ENCODE results near the gene MACROH2A1.

MACROH2A1 gene

GRCh38 chr5:135396459-135397055 lies 2.5 kb downstream of the MACROH2A1 start:
- no peak for DNase-seq

- DNase-seq = no peak
Measured at GRCh38 chr5:135395866-135396265, 3.2 kb downstream of the MACROH2A1 start.

- DNase-seq = no peak
Measured at GRCh38 chr5:135395451-135395850, 3.6 kb downstream of the MACROH2A1 start.

GRCh38 chr5:135394095-135394494 lies 4.9 kb downstream of the MACROH2A1 start:
- no peak for DNase-seq

- no peak for DNase-seq
Measured at GRCh38 chr5:135393691-135394090, 5.3 kb downstream of the MACROH2A1 start.

- DNase-seq = no peak
Measured at GRCh38 chr5:135393229-135393628, 5.8 kb downstream of the MACROH2A1 start.

- peak in 1 of 2 donors; percentile 22 for DNase-seq
Measured at GRCh38 chr5:135392256-135392655, 6.8 kb downstream of the MACROH2A1 start.

- DNase-seq = no peak
Measured at GRCh38 chr5:135391869-135392255, 7.2 kb downstream of the MACROH2A1 start.

GRCh38 chr5:135391116-135391868 lies 7.7 kb downstream of the MACROH2A1 start:
- DNase-seq = no peak

- no peak for DNase-seq
Measured at GRCh38 chr5:135388860-135389435, 10.1 kb downstream of the MACROH2A1 start.

- no peak for DNase-seq
Measured at GRCh38 chr5:135387629-135387960, 11.4 kb downstream of the MACROH2A1 start.

- no peak for DNase-seq
Measured at GRCh38 chr5:135386886-135387628, 12.0 kb downstream of the MACROH2A1 start.

- no peak for DNase-seq
Measured at GRCh38 chr5:135386096-135386495, 12.9 kb downstream of the MACROH2A1 start.

GRCh38 chr5:135385576-135385975 lies 13.5 kb downstream of the MACROH2A1 start:
- DNase-seq = no peak

GRCh38 chr5:135384898-135385297 lies 14.1 kb downstream of the MACROH2A1 start:
- no peak for DNase-seq

- no peak for DNase-seq
Measured at GRCh38 chr5:135383803-135384495, 15.1 kb downstream of the MACROH2A1 start.

- DNase-seq = no peak
Measured at GRCh38 chr5:135382981-135383380, 16.1 kb downstream of the MACROH2A1 start.

GRCh38 chr5:135382106-135382790 lies 16.8 kb downstream of the MACROH2A1 start:
- no peak for DNase-seq

- DNase-seq = no peak
Measured at GRCh38 chr5:135379046-135379654, 19.9 kb downstream of the MACROH2A1 start.

GRCh38 chr5:135377751-135378680 lies 21.0 kb downstream of the MACROH2A1 start:
- no peak for DNase-seq
